H1 (cell line): ENCODE measurements around the gene APOC1. TPM values are rescaled to one million over a fixed set of nuclear protein-coding genes. Genes with fewer than 3 reads are reported as not detected.

Experiments
- CTCF ChIA-PET: fragments of 300-600 bp; sonication (Branson Sonifier 250); formaldehyde crosslinking; loops from one replicate; lab custom pipeline; 2021; ENCODE audit not compliant: partially characterized antibody; lab: Charles Lee
- POLR2A ChIA-PET: fragments of 300-600 bp; sonication (Branson Sonifier 250); formaldehyde crosslinking; loops from one replicate; lab custom pipeline; 2021; ENCODE audit warnings: inconsistent platforms; ENCODE audit not compliant: partially characterized antibody; lab: Charles Lee
- DNase-seq, 2 experiments: peaks; one replicate each; pipeline versions ENCODE4 v3.0.0 to v3.0.0-alpha.2; 2010 to 2022; ENCODE audit warnings: low spot score in 2 of 2, low read depth in 1 of 2, mixed read lengths in 1 of 2
- FAIRE-seq: peaks from 2 replicates; lab custom pipeline; 2011; peaks lifted over from hg19 to GRCh38; lab: Jason Lieb, UNC
- H2AFZ ChIP-seq: 2 replicates; pipeline ENCODE4 v1.8.1; 2012; ENCODE audit warnings: low read length, inconsistent platforms
- H2AK5ac ChIP-seq: 2 replicates; pipeline ENCODE4 v1.6.1; 2013; ENCODE audit warnings: low read depth, low read length
- H2BK120ac ChIP-seq: replicated peaks from 2 replicates; pipeline ENCODE3; 2013; ENCODE audit warnings: low read depth, low read length, inconsistent platforms
- H2BK12ac ChIP-seq: 2 replicates; pipeline ENCODE4 v1.6.1; 2013; ENCODE audit warnings: low read depth, low read length
- H2BK15ac ChIP-seq: 2 replicates; pipeline ENCODE4 v1.6.1; 2013; ENCODE audit warnings: low read length
- H2BK20ac ChIP-seq: 2 replicates; pipeline ENCODE4 v1.6.1; 2013; ENCODE audit warnings: low read length
- H2BK5ac ChIP-seq: 2 replicates; pipeline ENCODE4 v1.6.1; 2013; ENCODE audit warnings: low read depth, low read length
- H3K14ac ChIP-seq: 2 replicates; pipeline ENCODE4 v1.6.1; 2013; ENCODE audit warnings: inconsistent platforms; ENCODE audit not compliant: insufficient read length
- H3K18ac ChIP-seq: 2 replicates; pipeline ENCODE4 v1.6.1; 2013; ENCODE audit warnings: low read length; ENCODE audit errors: extremely low read depth
- H3K23ac ChIP-seq: 2 replicates; pipeline ENCODE4 v1.6.1; 2013; ENCODE audit warnings: inconsistent platforms; ENCODE audit not compliant: insufficient read length
- H3K23me2 ChIP-seq: 2 replicates; pipeline ENCODE4 v1.6.1; 2013; ENCODE audit warnings: low read depth, low read length
- H3K27ac ChIP-seq: 2 replicates; pipeline ENCODE4 v1.6.1; 2011; ENCODE audit warnings: low read depth, low read length, inconsistent platforms
- H3K27me3 ChIP-seq, 4 experiments: replicated peaks in 1 of 4; 1 replicate in 1 of 4; 2 replicates in 3 of 4; pipeline versions ENCODE4 v1.6.1 to v1.8.1; 2011 to 2013; ENCODE audit warnings: low read length in 3 of 4, mild to moderate bottlenecking in 3 of 4, inconsistent platforms in 2 of 4, mixed read lengths in 2 of 4, moderate library complexity in 1 of 4; ENCODE audit not compliant: control insufficient read depth in 3 of 4, insufficient read depth in 3 of 4; ENCODE audit errors: extremely low read depth in 1 of 4
- H3K36me3 ChIP-seq, 4 experiments: 2 replicates each; pipeline versions ENCODE4 v1.6.1 to v1.8.1; 2011 to 2013; ENCODE audit warnings: mild to moderate bottlenecking in 4 of 4, low read length in 3 of 4, moderate library complexity in 2 of 4, control low read depth in 1 of 4, inconsistent platforms in 1 of 4; ENCODE audit not compliant: insufficient read depth in 4 of 4, control insufficient read depth in 2 of 4
- H3K4ac ChIP-seq: replicated peaks from 2 replicates; pipeline ENCODE3; 2013; ENCODE audit warnings: low read length, low read depth, mixed read lengths, inconsistent platforms; ENCODE audit not compliant: insufficient read length
- H3K4me1 ChIP-seq, 4 experiments: replicated peaks in 1 of 4; 1 replicate in 1 of 4; 2 replicates in 3 of 4; pipeline versions ENCODE4 v1.6.1 to v1.8.1; 2011 to 2013; ENCODE audit warnings: low read length in 3 of 4, inconsistent platforms in 2 of 4, mixed read lengths in 1 of 4; ENCODE audit not compliant: insufficient read depth in 4 of 4, control insufficient read depth in 3 of 4
- H3K4me2 ChIP-seq, 2 experiments: 2 replicates each; pipeline versions ENCODE4 v1.6.1 to v1.8.1; 2011 to 2013; ENCODE audit warnings: low read depth in 2 of 2, low read length in 2 of 2, control low read depth in 1 of 2, inconsistent platforms in 1 of 2, mild to moderate bottlenecking in 1 of 2; ENCODE audit not compliant: insufficient read depth in 1 of 2
- H3K4me3 ChIP-seq, 4 experiments: fragments of 200-600, 300-600 bp in 1 of 4; sonication (generic), shearing (Covaris generic), sonication (Bioruptor Twin) in 1 of 4; 2 replicates each; pipeline versions ENCODE4 v1.5.1 to v1.8.1; 2011 to 2016; ENCODE audit warnings: low read length in 4 of 4, low read depth in 3 of 4, control low read depth in 2 of 4, inconsistent platforms in 2 of 4, mild to moderate bottlenecking in 2 of 4, mixed read lengths in 1 of 4, moderate library complexity in 1 of 4; ENCODE audit not compliant: insufficient read depth in 2 of 4; ENCODE audit errors: extremely low read depth in 1 of 4
- H3K56ac ChIP-seq: replicated peaks from 2 replicates; pipeline ENCODE3; 2013; ENCODE audit warnings: low read depth, mild to moderate bottlenecking, mixed read lengths, low read length, inconsistent platforms; ENCODE audit not compliant: insufficient read length
- H3K79me1 ChIP-seq: 2 replicates; pipeline ENCODE4 v1.6.1; 2013; ENCODE audit warnings: low read depth, low read length, control low read depth
- H3K79me2 ChIP-seq, 2 experiments: 2 replicates each; pipeline versions ENCODE4 v1.6.1 to v1.8.1; 2012 to 2013; ENCODE audit warnings: low read length in 2 of 2, mild to moderate bottlenecking in 2 of 2, inconsistent platforms in 1 of 2; ENCODE audit not compliant: insufficient read depth in 2 of 2, control insufficient read depth in 1 of 2
- H3K9ac ChIP-seq, 4 experiments: replicated peaks in 1 of 4; 1 replicate in 1 of 4; 2 replicates in 3 of 4; pipeline versions ENCODE4 v1.6.1 to v1.8.1; 2011 to 2013; ENCODE audit warnings: low read depth in 3 of 4, low read length in 3 of 4, control low read depth in 2 of 4, mild to moderate bottlenecking in 2 of 4, moderate library complexity in 2 of 4, inconsistent platforms in 1 of 4; ENCODE audit errors: extremely low read depth in 1 of 4
- H3K9me3 ChIP-seq, 2 experiments: 2 replicates each; pipeline versions ENCODE4 v1.6.1 to v1.8.1; 2012 to 2013; ENCODE audit warnings: mild to moderate bottlenecking in 2 of 2, moderate library complexity in 2 of 2, control low read depth in 1 of 2, inconsistent platforms in 1 of 2, low read depth in 1 of 2, low read length in 1 of 2, mixed read lengths in 1 of 2; ENCODE audit not compliant: insufficient read depth in 2 of 2
- H4K20me1 ChIP-seq, 2 experiments: replicated peaks in 1 of 2; 2 replicates each; pipeline versions ENCODE3 to v1.8.1; 2011 to 2013; ENCODE audit warnings: inconsistent platforms in 2 of 2, low read length in 2 of 2, mild to moderate bottlenecking in 1 of 2; ENCODE audit not compliant: insufficient read depth in 2 of 2, control insufficient read depth in 1 of 2
- H4K5ac ChIP-seq: 2 replicates; pipeline ENCODE4 v1.6.1; 2013; ENCODE audit warnings: low read length, low read depth, mixed read lengths, inconsistent platforms; ENCODE audit not compliant: insufficient read length
- H4K8ac ChIP-seq: 2 replicates; pipeline ENCODE4 v1.8.0; 2013; ENCODE audit warnings: mild to moderate bottlenecking, moderate library complexity, low read length, inconsistent platforms; ENCODE audit not compliant: insufficient read depth; ENCODE audit errors: extremely low read depth
- H4K91ac ChIP-seq: replicated peaks from 2 replicates; pipeline ENCODE3; 2013; ENCODE audit warnings: low read length, mixed read lengths, inconsistent platforms; ENCODE audit not compliant: insufficient read length
- GABPA ChIP-seq: IDR thresholded peaks from 2 replicates; pipeline ENCODE4 v1.6.1; 2011; ENCODE audit warnings: mild to moderate bottlenecking, low read length, moderate library complexity, borderline replicate concordance; ENCODE audit not compliant: insufficient read depth
- HDAC2 ChIP-seq, 2 experiments: fragments of 300-600 bp in 1 of 2; sonication (generic) in 1 of 2; IDR thresholded peaks; 2 replicates each; pipeline ENCODE4 v1.6.1; 2011 to 2012; ENCODE audit warnings: low read depth in 2 of 2, low read length in 2 of 2, mild to moderate bottlenecking in 2 of 2, moderate library complexity in 2 of 2, borderline replicate concordance in 1 of 2, inconsistent platforms in 1 of 2
- KDM4A ChIP-seq: IDR thresholded peaks from one replicate; pipeline ENCODE4 v1.7.1; 2012; ENCODE audit warnings: low read depth, mild to moderate bottlenecking, moderate library complexity, low read length, inconsistent platforms; ENCODE audit not compliant: severe bottlenecking
- WGBS, 2 experiments: shearing (Covaris generic) in 1 of 2; methylation state at CpG; one replicate each; pipeline versions ENCODE4 v1.1.6 to v1.1.7; 2013 to 2015; ENCODE audit warnings: low lambda C conversion rate in 2 of 2, mixed read lengths in 2 of 2, inconsistent platforms in 1 of 2, low coverage in 1 of 2, missing lambda C conversion rate in 1 of 2; ENCODE audit not compliant: insufficient replicate concordance in 2 of 2, insufficient coverage in 1 of 2, insufficient read length in 1 of 2; ENCODE audit errors: extremely low coverage in 1 of 2, missing lambda C conversion rate in 1 of 2; 5-methylcytosine and 5-hydroxymethylcytosine counted together
- polyA plus RNA-seq, 7 experiments: library from polyadenylated mRNA; depleted of rRNA in 3 of 7; stranded (reverse) in 5 of 7; unstranded in 2 of 7; fragments of >200 nt in 5 of 7; fragments of 200-250 nt in 2 of 7; gene quantifications; 1 replicate in 5 of 7; 2 replicates in 1 of 7; 4 replicates in 1 of 7; pipeline versions ENCODE4 v1.2.1 to v1.2.3, GENCODE V29; 2011 to 2013; ENCODE audit warnings: missing spikeins in 2 of 7, mixed read lengths in 2 of 7
- total RNA-seq: library from RNA; stranded (reverse); fragmentation: NEBNext Ultra II Directional; extraction: Animal tissue kit (Norgen Biotek cat#: 25700); gene quantifications from 2 replicates; pipeline ENCODE4 v1.2.1, GENCODE V29; 2021

The APOC1 gene
- total and polyA plus RNA-seq, 2 of the 8 experiments (the other 6 are each of a cell fraction or from before 2014, with no cell fraction given): 55.8 to 78.2 TPM

GRCh38 chr19:44955505-44956439 lies 41.4 kb downstream of the APOC1 start:
- Histone ChIP-seq H4K20me1 (peaks cover 6 to 26% of the 10 kb centered on the region in 2 experiments), H3K23ac (no peak overlapping the region), H3K79me2 (peaks cover 31 to 57% of the 10 kb centered on the region in 2 experiments), H3K27ac (peak overlapping the region; percentile 35; the same call in 1 of the 2 replicates), H3K79me1 (peaks cover 24% of the 10 kb centered on the region), H3K23me2 (peaks cover 12% of the 10 kb centered on the region; the same call in 1 of the 2 replicates), H3K9me3 (no peaks in the 10 kb centered on the region), H3K14ac (no peak overlapping the region), H2BK15ac (no peak overlapping the region), H3K4me1 (peaks cover 0 to 7% (median 6%) of the 10 kb centered on the region in 4 experiments; a peak in 6 of 7 replicates), H3K4me2 (peak overlapping the region; percentile 78 to 84), H3K27me3 (no peaks in the 10 kb centered on the region), H4K91ac (no peak overlapping the region), H4K8ac (peak overlapping the region; percentile 86), H2AFZ (no peak overlapping the region), H2AK5ac (0 out of 2 replicates have a peak overlapping the region, but pooled peaks have one; percentile 16), H3K36me3 (peaks cover 0 to 2% (median 0%) of the 10 kb centered on the region in 4 experiments; a peak in 1 of 8 replicates), H3K4ac (no peak overlapping the region), H3K18ac (no peak overlapping the region), H3K9ac (peak overlapping the region; percentile 82 to 97 (median 88)), H4K5ac (no peak overlapping the region), H3K56ac (no peak overlapping the region), H2BK120ac (no peak overlapping the region), H3K4me3 (peak overlapping the region; percentile 68 to 95 (median 86)), H2BK12ac (no peak overlapping the region), H2BK5ac (peak overlapping the region; percentile 35; the same call in 1 of the 2 replicates), H2BK20ac (no peak overlapping the region)
- WGBS, 2 experiments: 23% methylated on average over 16 of the region's 40 CpGs; no CpG with 5 or more reads in 1 of the 2 experiments
- DNase-seq (no peak), FAIRE-seq (no peak)
- POLR2A ChIA-PET: interaction anchor here (0.6 to 11.6 kb wide), 15 partner anchors 10 to 137 kb away, joined by 3 to 121 read pairs (median 7); partner anchors contain the start of genes APOC2, APOE, PPP1R37 and RELB
- CTCF ChIA-PET: interaction anchor here (0.6 to 4.2 kb wide), 3 partner anchors 33 to 104 kb away, joined by 3 to 17 read pairs (median 3); no protein-coding TSS in a partner anchor
- TF ChIP-seq HDAC2 (IDR thresholded peaks at IDR 0.05; ENCODE audit: borderline replicate concordance in 1 of 2, low read depth in 2 of 2, low read length in 2 of 2): peak in 1 of 2 experiments; percentile 33; a peak in 1 of 4 replicates
- peak; percentile 41 for TF ChIP-seq KDM4A
- no peak for TF ChIP-seq GABPA
